Subcutaneous adipose tissue (tissue), 4 donors: ENCODE measurements around the gene EPHB4. TPM values are rescaled to one million over a fixed set of nuclear protein-coding genes. Genes with fewer than 3 reads are reported as not detected.

Experiments
- total RNA-seq, 4 donors: library from RNA; depleted of rRNA; stranded (reverse); fragments of >200 nt; gene quantifications; one replicate each; pipeline ENCODE4 v1.1.0, GENCODE V29; 2016
- TF ChIP-seq, protein P1 (sequence below): fragments of 450-650 bp; IDR thresholded peaks from one replicate; pipeline ENCODE4 v1.5.1; 2016; ENCODE audit warnings: low read depth, mild to moderate bottlenecking, control low read depth, antibody characterized with exemption, moderate library complexity

Gene EPHB4
- total RNA-seq, 4 donors from 2014 or later, result 9.5 to 53.7 (median 14.7) TPM

DNA sequence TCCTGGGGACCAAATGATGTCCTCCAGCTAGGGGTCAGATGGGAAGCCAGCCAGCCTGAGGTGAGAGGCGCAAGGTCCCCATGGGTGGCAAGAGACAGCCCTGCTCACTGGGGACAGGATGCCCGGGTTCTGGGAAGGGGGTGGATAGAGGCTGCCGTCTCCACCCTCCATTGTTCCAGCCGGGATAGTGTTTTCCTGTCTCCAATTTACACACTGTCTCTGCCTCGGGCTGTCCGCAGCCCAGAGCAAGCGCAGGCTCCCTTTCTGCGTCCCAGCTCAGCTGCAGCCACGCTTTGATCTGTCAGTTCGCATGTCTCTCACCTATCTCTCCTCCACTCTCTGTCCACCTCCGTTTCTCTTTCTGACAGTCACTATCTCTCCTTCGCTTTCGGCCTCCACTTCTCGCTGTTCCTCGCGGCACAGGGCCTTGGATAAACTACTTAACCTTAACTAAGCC, 2.1 kb downstream of the EPHB4 start:
- TF ChIP-seq, protein P1, sequence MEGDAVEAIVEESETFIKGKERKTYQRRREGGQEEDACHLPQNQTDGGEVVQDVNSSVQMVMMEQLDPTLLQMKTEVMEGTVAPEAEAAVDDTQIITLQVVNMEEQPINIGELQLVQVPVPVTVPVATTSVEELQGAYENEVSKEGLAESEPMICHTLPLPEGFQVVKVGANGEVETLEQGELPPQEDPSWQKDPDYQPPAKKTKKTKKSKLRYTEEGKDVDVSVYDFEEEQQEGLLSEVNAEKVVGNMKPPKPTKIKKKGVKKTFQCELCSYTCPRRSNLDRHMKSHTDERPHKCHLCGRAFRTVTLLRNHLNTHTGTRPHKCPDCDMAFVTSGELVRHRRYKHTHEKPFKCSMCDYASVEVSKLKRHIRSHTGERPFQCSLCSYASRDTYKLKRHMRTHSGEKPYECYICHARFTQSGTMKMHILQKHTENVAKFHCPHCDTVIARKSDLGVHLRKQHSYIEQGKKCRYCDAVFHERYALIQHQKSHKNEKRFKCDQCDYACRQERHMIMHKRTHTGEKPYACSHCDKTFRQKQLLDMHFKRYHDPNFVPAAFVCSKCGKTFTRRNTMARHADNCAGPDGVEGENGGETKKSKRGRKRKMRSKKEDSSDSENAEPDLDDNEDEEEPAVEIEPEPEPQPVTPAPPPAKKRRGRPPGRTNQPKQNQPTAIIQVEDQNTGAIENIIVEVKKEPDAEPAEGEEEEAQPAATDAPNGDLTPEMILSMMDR, result no peak

DNA sequence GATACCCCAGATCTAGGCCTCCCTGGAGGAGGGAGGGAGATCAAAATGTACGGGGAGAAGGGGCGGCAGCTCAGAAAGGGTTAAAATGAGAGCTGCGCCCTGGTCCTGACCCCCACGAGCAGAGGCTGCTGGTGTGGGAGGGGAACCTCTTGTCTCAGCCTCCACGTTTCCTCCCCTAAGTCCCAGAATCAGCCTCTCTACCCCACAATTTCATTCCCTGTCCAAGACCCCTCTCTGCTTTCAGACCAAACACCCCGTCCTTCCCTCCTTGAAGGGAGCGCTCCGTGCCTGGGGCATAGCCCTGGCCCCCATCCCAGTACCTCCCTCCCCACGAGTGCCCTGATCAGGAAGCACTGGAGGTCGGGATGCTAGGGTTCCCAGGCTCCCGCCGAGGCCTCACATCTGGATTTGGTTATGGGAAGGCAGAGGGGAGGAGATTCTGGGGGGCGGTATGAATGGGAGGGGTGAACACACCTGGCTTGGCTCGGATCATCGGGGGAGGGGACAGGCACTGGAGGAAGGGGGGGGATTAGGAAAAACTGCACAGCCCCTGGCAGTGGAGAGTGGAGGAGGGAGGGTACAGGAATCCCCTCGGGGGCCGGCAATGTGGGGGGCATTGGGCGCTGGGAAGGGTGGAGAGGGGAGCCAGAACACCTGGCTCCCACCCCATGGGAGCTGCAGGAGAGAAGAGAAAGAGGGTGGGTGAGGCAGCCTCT, 2.7 kb downstream of the EPHB4 start:
- TF ChIP-seq, protein P1, result no peak

DNA sequence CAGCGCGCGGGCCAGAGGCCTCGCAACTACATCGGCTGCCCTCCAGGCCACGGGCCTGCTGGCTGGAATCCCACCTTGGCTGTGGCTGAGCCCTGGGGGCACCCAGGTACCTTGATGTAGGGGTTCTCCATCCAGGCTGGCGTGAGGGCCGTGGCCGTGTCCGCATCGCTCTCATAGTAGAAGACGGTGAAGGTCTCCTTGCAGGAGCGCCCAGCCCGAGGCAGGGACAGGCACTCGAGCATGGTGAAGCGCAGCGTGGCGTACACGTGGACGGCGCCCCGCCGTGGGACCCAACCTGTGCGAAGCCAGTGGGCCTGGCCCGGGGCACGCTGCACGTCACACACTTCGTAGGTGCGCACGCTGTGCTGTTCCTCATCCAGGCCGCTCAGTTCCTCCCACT, 3.8 kb downstream of the EPHB4 start:
- TF ChIP-seq, protein P1, result no peak

DNA sequence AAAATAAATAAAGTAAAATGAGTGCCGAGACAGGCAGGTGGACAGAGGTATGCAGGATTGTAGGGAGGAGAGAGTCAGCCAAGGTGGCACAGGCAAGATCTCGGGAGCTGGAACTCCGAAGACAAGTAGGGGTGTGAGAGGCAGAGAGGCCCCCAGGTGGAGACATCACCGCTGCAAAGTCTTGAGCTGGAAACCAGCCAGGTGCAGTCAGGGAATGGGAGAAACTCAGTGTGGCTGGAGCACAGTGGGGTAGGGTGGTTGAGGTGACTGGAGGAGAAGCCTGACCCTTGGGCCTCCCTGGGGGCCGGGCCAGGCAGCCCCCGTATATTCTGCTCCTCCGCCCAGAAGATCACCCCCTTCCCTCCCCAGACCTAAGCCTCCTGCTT, 4.2 kb downstream of the EPHB4 start:
- TF ChIP-seq, protein P1, result no peak

DNA sequence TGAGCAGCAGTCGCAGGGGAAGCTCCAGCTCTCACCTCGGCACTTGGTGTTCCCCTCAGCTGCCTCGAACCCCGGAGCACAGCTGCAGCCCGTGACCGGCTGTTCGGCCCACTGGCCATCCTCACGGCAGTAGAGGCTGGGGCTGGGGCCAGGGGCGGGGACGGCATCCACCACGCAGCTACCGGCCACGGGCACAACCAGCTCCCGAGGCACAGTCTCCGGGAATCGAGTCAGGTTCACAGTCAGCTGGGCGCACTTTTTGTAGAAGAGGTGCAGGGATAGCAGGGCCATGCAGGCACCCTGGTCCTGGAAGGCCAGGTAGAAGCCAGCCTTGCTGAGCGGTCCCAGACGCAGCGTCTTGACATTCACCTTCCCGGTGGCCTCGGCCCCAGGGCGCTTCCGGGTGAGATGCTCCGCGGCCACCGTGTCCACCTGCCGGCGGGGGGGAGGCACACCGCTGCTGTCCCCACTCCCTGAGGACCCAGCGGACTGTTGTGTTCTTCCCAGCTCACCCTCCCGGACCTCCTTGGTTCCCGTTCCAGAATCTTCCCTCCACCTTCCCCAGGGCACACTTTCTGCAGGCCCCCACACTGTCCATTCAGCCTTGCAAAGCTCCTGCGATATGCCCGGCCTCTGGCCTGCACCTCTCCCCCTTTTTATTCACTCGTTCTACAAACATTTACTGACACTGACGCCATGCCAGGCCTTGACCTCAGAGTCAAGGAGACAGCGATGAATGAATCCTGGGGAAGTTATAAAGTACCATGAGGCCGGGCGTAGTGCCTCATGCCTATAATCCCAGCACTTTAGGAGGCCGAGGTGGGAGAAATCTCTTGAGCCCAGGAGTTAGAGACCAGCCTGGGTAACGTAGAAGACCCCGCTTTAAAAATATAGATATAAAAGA, 4.8 kb downstream of the EPHB4 start:
- TF ChIP-seq, protein P1, result no peak

DNA sequence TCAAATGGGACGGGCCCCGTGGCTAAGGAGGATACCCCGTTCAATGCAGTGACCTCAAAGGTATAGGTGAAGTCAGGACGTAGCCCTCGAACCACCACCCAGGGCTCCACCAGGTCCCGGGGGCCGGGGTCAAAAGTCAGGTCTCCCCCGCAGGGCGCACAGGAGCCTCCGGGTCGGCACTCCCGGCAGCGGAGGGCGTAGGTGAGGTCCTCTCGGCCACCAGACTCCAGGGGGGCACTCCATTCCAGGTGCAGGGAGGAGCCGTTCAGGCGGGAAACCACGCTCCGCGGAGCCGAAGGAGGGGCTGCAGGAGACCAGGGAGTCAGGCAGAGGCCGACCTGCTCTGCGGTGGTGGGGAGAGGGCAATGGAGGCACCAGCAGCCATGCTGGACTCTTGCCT, 7.7 kb downstream of the EPHB4 start:
- TF ChIP-seq, protein P1, result no peak

DNA sequence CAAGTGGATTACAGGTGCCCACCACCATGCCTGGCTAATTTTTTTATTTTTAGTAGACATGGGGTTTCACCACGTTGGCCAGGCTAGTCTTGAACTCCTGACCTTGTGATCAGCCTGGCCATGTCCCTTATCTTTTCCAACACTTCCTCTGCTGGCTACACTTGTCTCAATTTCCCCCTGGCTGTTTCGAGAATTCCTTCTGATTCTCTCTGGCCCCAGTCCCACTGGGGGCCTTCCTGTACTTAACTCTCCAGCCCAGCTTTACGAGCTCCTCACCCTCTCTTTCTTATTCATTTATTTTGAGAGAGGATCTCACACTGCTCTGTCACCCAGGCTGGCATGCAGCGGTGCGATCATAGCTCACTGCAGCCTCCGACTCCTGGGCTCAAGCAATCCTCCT, 8.5 kb downstream of the EPHB4 start:
- TF ChIP-seq, protein P1, result no peak
